HG02870 (cell line): ENCODE results near the gene PALM2AKAP2.

Source experiments
- ATAC-seq: cut with Tn5 transposase; IDR thresholded peaks from one replicate; pipeline ENCODE4 v1.9.1; 2021; ENCODE audit warnings: mild to moderate bottlenecking, moderate library complexity; ENCODE audit not compliant: unreplicated experiment

The PALM2AKAP2 gene

DNA sequence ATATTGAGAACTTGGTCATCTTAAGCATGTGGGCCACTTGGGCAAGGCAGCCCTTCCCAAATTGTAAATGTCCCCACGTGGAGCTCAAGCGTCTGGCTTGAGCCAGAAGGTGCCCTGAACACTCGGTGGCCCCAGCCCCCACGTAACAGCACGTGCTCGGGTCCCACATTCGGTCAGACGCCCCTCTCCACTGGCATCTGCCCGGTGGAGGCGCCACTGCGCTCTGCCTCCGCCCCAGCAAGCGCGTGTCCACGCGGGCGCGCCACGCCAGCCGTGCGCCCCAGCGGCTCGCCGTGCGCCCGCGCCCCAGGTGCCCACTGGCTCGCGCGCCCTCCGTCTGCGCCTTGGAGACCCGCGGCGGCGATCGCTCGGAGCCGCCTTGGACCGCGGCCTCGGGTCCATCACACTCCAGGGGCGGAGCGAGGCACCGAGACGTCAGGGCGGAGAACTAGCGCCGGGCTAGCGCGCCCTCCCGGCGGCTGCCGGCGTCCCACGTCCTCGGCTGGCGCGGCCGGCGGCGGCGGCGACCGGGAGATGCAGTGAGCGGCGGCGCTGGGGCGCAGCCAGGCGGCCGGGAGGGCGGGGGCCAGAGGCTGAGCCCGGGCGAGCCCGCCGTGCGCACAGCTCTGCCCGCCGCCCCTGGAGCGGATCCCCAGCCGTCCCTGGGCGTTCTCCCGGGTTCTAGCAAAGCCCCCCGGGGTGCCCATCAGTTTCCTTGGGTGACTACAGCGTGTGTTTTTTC lies at the start of gene PALM2AKAP2:
Gene PALM2AKAP2, plus strand, starts transcription at position 488 of the 742 bp plus-strand sequence. CDS start 291 bp downstream, outside the sequence.
- no peak for ATAC-seq

DNA sequence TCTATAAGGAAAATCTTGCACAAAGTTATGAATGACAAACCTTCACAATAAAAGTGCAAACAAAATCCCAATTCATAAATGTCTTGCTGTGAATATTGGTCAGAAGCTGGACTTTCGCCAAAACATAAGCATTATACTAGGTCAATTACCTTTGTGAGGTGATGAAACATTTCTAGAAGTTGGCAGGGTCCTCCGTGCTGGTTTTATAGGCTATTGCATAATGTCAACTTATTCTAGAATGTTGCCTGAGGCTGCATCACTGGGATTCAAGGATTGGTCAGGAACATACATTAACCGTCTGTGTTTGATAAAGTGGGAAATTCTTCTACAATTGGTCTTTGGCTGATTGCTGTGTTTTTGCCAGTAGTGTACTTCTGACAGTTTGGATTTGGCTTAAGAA lies 49.8 kb upstream of the PALM2AKAP2 start:
- ATAC-seq = no peak

DNA sequence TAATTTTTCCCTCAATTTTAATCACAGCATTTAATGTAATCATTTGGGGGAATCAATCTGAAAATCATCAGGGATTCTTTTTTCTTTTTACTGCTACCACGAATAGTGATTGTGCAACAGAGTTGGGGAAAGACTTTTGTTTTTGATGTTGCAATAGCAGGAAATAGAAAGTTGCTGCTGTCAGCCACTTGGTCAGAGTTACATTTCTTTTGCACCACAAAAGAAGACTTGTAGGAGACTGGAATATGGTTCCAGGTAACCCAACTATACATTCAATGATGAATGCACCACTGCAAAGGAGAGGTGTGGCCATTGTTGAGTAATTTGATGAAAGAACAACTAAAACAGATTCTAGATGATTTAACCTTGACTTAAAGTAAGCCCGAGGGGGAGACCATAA lies 46.3 kb upstream of the PALM2AKAP2 start:
- no peak for ATAC-seq

DNA sequence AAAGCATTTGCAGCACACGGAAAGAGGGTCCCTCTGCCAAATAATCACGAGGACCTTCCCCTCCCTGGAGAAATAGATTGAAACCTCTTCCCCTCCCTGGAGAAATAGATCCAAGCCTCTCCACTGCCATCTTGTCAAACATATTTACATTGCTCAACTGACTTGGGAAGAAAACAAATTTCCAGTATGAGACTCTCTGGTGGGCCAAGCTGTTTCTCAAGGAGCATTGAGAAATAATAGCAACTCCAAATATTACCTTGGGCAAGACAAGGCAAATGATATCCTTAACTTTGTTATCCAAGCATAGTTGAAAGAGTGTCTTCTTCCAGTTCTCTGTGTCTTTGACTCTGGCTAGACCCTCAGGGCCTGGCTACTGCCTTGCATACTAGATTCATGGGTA lies 45.2 kb upstream of the PALM2AKAP2 start:
- no peak for ATAC-seq

DNA sequence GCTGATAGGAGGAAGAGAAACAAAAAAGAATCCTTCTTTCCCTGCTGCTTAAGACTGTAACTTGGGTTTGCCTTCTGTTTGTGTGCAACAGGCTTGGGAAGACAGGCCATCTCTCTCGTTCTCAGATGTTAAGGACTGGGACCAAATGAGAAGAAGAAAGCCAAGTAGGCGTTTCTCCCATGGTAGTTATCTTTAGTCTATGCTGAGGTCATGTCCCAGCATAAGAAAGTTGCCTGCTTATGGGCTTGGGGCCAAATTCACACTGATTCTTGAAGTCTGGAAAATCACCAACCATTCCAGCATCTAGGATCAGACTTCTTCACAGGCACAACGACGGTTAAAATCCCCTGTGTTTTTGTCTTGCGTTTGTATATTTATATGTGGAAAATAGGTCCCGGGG lies 44.2 kb upstream of the PALM2AKAP2 start:
- no peak for ATAC-seq

DNA sequence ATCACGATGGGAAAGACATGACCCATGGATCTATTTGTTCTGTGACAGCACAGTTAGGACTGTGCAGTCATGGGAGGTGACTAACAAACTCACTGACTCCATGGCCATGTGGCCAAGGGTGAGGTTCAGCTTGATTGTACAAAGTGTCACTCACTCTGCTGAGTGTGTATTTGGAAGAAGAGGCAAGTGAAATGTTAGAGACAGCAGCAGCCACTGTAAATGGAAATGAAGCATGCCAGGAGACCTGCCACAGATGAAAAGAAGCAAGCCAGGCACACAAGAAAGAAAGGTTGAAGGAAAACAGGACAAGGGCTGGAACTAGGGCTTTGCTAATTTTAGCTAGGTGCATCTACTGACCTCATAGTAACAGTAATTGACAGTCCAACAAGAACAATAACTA lies 42.7 kb upstream of the PALM2AKAP2 start:
- no peak for ATAC-seq

DNA sequence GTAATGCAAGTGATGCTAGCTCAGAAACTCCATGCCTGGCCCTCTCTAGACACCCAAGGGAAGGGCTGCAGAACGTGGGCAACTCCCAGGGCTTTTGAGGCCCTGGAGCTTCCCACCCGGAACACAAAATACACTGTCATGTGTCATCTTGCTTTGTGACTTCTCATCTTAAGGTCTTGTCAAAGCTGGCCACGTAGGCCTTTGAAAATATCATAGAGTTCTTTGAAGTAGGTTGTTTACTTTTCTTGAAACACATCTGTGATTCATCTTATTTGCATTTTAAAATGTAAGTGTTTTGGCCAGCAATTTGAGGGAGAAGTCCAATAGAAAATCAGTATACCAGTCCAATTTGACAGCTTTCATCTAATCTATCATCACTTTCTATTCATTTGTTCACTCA lies 40.2 kb upstream of the PALM2AKAP2 start:
- no peak for ATAC-seq

DNA sequence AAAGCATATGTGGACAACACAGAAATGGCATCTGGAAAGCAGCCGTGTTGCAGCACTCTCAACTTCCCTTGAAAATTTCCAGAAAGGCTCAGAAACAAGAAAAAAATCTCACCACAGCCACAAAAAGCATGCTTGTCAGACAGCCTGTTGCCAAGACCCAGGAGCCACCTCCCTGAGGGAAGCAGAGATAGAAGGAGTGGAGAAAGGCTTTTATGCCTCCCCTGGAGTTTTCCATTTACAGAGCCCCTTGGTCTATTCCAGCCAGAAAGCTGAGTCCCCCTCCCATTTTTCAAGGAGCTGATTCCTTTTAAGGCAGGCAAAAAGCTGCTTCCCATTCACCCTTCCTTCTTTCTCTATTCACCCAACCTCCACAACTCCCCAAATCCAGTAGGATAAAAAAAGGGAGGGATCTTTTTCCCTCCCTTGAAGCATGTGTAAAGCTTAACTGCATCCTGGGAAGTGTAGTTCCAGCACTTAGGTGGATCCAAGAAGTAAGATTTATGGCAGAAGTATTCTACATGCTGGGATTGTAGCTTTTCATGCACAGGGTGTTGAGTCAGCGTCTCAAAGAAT lies 37.1 kb upstream of the PALM2AKAP2 start:
- no peak for ATAC-seq

DNA sequence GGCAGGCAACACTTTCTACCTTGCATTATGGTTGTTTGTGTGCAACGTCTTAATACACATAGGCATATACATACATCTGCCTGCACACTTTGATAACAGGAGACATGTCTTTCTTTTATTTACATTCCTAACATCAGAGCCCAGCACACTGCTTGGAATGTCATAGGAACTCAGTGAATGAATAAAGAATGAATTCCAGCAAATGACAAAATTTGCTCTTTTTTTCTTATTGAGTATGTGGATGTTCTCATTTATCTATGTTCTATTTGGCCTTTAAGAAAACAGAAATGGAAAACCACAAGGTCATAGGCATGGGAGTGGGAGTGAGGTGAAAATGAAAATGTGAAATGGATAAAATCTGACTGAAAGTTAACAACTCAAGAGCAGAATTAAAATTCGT lies 36.3 kb upstream of the PALM2AKAP2 start:
- no peak for ATAC-seq

DNA sequence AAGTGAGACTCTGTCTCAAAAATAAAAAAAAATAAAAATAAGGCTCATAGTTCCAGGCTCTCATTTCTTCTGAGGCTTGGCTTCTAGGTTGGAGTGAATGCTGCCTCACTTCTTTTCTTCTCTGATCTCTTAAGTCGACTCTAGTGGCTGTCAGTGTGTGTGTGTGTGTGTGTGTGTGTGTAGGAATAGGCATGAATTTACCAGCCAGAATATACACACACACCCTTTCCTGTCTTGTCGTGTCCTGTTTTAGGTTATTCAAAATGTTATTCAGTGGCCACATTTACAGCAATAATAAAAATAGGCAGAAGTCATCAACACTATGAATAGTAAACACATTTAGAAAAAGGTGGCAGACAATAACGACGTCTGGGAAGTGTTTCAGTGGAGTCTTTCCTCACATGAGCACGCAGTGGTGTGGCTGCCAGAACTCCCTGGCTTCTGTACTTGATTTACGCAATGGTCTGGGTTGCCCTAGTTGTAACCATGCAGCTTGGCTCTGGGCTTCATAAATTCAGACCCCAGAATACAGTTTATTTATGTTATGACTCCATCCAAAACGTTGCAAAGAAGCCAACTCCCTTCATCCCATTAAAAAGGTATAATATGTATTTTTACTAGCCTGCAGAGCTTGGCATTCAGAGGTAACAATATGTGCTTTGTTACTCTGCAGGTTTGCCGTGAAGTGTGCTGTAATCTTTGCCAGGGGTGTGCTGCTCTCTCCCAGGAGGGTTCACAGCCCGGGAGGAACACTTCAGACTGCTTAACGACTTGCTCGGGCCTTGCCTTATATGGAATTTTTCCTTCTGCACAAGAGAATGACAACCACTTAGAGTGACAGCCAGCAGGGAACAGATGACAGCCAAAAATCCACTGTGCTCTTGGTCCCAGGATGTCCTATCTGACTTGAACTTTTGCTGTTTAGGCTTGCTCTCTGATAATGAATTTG lies 34.4 kb upstream of the PALM2AKAP2 start:
- ATAC-seq = no peak

DNA sequence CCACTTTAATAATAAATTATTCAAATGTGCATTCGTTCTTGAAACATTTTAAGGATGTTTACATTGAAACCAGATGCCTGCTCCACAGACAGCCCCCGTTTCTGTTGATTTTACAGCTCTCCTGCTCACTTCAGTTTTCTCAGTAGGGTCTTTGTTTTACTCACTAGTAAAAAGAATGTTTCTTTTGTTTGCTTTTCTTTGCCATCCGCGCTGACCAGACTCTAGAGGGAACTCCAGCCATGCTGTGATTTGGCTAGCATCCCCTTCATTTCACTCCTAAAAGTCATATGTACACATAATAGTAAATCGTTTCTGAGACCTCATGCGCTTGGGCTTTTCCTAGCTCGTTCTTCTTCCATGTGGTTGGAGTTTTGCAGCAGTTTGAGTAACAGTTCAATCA lies 28.7 kb upstream of the PALM2AKAP2 start:
- ATAC-seq = no peak

DNA sequence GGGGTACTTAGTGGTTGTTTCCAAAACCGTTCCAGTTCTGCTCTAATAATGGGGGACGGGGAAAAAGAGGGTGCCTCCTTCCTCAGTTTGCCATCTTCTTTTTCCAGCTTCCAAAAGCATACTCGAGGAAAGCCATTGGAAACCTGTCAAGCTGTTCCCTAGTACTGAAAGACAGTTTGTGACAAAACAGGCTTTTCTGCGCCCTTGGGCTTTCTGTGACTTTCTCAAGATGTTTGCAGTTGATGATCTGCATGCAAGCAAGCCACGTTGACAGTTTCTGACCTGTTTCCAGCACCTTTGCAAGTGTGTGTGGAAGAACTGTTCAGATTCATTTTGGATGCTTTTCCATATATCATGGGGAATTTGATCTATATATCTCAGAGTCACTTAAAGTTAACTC lies 26.7 kb upstream of the PALM2AKAP2 start:
- no peak for ATAC-seq

DNA sequence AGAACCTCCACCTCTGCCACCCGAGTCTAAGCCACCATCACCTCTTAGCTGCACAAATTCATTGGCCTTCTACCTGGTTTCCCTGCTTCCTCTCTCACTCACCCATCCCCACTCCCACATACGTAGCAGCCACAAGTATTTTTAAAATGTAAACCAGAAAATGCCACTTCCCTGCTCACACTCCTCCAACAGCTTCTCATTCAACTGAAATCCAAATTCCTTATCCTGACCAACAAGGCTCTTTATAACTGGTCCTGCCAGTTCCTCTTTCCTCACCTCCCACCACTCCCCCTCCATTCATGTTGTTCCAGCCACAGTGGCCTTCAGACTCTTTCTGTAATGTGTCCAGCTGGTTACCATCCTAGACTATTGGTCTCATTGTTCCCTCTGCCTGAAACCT lies 25.0 kb upstream of the PALM2AKAP2 start:
- no peak for ATAC-seq

DNA sequence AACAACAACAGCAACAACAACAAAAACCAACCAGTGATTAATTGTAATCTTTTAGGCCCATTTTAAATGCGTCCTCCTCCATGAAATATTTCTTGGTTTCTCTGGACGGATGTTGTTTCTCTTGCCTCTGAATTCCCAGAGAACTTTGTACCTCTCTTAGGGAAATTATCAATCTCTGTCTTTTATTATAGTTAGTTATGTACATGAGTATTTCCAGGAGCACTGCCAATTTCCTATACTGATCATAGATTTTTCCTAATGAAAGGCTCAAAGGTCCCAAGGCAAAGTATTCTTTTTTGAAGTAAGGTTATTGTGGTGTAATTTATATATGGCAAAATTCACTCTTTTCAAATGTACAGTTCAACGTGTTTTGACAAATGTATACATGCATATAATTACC lies 20.4 kb upstream of the PALM2AKAP2 start:
- no peak for ATAC-seq

DNA sequence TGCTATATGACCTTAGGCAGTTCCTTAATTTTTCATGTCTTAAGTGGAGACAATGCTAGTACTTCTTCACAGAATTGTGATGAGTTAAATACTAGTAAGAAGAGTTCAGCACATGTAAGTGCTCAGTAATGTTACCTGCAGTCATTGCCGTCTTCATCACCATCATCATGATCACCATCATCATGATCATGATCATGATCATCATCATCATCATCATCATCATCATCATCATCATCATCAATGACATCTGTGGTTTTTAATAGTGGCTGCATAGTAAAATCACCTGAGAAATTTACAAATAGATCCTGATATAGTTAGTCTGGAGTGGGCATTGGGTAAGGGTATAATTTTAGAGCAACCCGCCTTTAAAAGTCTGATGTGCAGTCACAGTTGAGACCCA lies 14.7 kb upstream of the PALM2AKAP2 start:
- ATAC-seq = no peak

DNA sequence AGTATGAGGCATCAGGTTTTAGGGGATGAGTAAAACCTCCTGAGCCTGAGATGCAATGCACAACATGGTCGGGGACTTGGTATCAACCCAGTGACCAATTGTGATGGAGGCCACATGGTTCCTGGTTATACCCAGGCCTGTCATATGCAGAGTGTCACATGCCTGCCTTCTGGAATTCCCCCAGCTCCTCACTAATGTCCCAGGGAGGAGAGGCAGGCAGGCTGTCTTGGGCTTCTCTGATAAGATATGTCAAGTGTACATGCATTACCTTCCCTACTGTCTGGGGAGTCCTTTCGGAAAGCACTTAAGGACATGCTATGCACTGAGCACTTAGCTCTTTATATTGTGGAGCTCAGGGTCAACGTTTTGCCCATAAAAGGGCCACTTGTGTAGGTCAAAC lies 14.2 kb upstream of the PALM2AKAP2 start:
- ATAC-seq = no peak

DNA sequence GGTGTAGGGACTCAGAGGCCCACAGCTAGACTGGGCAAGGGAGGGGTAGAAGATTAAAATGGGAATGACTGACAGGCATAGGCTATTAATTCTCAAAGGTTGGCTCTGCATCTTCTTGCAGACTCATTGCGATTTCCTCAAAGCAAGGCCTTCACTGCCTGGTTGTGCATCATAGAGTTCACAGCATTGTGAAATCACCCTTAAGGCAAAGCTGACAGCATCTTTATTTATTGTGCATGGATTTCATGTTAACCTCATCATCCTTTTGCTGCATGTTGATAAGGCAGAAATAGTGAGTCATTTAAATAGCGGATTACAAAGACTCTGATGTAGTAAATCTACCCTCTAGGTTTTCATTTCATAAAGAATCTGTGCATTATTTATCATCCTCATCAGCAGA lies 13.6 kb upstream of the PALM2AKAP2 start:
- no peak for ATAC-seq

DNA sequence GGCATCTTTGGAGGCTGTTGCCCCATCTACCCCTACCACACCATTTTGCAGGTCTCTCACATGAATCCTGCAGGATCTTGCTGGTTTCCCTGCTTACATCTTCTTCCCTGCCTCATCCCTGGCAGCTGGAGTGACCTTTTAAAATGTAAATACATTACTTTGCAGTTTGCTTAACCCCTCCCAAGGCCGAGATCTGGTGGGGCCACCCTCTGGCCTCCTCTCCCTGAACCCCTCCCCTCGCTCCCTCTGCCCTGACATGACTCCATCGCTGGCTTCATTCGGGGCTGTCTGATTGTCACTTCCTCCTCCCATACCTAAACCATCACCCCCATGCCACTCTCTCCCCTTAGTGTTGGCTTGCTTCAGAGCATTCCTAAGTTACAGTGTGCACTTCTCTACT lies 12.6 kb upstream of the PALM2AKAP2 start:
- ATAC-seq = no peak

DNA sequence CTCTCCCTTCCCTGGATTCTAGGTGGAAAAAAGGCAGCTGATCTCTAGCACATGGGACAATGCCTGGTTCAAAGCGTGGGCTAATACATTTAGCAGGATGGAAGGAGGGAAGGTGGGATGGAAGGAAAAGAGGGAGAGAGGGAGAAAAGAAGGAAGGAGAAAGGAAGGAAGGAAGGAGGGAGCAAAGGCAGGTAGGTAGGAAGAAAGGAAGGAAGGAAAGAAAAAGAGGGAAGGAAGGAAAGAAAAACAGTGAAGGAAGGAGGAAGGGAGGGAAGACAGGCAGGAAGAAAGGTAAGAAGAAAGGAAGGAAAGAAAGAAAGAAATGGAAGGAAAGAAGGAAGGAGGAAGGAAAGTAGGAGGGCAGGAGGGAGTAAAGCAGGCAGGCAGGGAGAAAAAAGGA lies 12.2 kb upstream of the PALM2AKAP2 start:
- ATAC-seq = no peak

DNA sequence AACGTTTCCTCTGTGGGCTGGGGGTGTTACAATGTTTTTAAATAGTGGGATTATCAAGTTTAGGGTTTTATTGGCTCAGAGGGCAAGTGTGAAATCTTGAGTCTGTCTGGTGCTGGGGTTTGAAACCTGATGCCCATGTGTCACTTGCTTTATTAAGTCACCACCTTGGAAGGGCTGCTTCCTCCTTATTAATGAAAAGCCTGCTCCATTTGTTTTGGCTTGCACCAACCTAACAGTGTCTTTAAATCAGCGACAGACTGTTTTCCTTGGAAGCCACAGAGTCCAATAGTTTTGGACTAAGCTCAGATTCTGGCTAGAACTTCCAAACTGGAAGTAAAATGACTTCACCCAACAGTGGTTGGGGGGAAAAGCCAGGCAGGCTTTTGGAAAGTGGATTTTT lies 10.7 kb upstream of the PALM2AKAP2 start:
- no peak for ATAC-seq

DNA sequence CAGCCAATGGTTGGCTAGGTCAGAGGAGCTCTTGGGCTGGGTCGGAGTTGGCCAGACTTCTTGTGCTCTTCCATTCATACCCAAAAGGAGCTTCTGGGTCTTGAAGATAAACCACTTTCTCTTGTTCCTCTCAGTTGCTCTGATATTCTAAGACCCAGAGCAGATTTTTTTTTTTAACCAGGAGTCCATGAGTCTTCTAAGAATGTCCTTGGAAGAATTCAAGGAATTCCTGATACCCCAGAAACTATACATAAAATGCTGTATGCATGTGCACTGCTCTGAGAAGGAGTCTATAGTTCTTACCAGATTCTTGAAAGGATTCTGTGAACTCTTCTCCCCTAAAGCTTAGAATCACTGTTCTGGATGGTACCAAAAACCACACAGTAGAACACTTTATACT lies 9.9 kb upstream of the PALM2AKAP2 start:
- no peak for ATAC-seq

DNA sequence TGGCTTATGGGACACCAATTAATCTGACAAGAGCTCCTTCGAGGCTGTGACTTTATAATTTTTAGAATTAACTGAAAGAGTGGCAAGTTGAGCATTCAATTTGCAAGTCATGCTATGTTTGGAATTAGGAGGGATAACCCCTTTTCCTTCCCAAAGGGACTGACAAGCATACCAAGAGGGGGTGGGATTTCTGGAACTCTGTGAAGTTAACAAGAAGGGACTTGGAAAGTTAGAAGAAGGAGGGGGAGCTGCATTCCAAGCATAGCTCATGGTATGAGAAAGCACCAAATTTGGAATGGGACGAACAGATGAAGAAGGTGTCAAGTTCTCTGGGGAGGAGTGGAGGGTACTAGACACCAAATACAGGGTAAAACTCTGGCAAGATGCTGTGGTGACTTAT lies 8.9 kb upstream of the PALM2AKAP2 start:
- ATAC-seq = no peak
